ENCODE data around the gene HNRNPC. TPM values are rescaled to one million over a fixed set of nuclear protein-coding genes. Genes with fewer than 3 reads are reported as not detected.

HNRNPC gene
- total and polyA plus RNA-seq, 2 of the 8 experiments (the other 6 are each of a cell fraction or from before 2014, with no cell fraction given) = 781 to 1,207 TPM

DNA sequence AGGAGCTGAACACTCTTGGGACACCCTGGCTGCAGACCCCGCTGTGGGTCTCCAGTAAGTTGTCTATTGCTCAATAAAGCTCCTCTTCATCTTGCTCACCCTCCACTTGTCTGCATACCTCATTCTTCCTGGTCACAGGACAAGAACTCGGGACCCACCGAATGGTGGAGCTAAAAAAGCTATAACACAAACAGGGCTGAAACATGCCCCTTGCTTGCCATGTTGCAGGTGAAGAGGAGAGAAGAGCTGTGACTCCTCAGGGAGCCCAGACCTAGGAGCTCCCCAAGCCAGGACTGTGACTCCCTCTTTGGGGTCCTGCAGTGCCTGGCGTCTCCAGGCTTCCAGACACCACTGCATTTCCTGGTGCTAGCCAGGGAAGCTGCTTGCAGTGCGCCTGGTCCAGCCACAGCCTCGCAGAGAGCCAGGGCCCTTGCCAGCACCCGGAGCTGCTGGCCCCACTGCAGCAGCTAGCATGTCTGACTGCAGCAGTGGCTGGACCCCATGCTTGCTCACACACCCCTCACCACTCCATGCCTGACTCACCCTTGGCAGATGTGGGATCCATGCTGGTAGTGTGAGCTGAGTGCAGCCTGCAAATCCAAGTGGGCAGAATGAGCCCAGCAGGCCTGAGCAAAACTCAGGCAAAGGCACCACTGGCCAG lies 76.2 kb downstream of the HNRNPC start:
- H3K56ac ChIP-seq (replicated peaks; ENCODE audit: insufficient read length, low read depth, low read length) = no peak overlapping the region
- H4K91ac ChIP-seq (replicated peaks; ENCODE audit: insufficient read length, low read length) = no peak overlapping the region
- H3K36me3 ChIP-seq (ENCODE audit: control insufficient read depth in 2 of 4, insufficient read depth in 4 of 4, low read length in 3 of 4) = no peaks in the 10 kb centered on the region
- H3K4me1 ChIP-seq (replicated peaks in 1 of 4; ENCODE audit: control insufficient read depth in 3 of 4, insufficient read depth in 4 of 4, low read length in 3 of 4) = peaks cover 4 to 8% (median 6%) of the 10 kb centered on the region in 4 experiments; a peak in 6 of 7 replicates
- H3K9me3 ChIP-seq (ENCODE audit: insufficient read depth in 2 of 2, low read depth in 1 of 2, low read length in 1 of 2) = peaks cover 0 to 4% of the 10 kb centered on the region in 2 experiments; a peak in 1 of 4 replicates
- H3K4ac ChIP-seq (replicated peaks; ENCODE audit: insufficient read length, low read depth, low read length) = no peak overlapping the region
- no peak overlapping the region for H2BK120ac ChIP-seq (replicated peaks; ENCODE audit: low read depth, low read length)
- no peak overlapping the region for H3K23ac ChIP-seq (ENCODE audit: insufficient read length)
- no peak for DNase-seq (ENCODE audit: low read depth in 1 of 2, low spot score in 2 of 2)
- no peaks in the 10 kb centered on the region for H3K23me2 ChIP-seq (ENCODE audit: low read depth, low read length)
- H3K27ac ChIP-seq (ENCODE audit: low read depth, low read length) = no peak overlapping the region
- CTCF ChIA-PET (ENCODE audit: partially characterized antibody) = interaction anchor here (0.6 to 2.1 kb wide), 5 partner anchors 9 to 178 kb away, joined by 3 to 7 read pairs (median 3); no protein-coding TSS in a partner anchor
- H3K4me3 ChIP-seq (ENCODE audit: extremely low read depth in 1 of 4, insufficient read depth in 2 of 4, low read depth in 3 of 4, low read length in 4 of 4) = no peak overlapping the region
- no peak overlapping the region for H3K4me2 ChIP-seq (ENCODE audit: insufficient read depth in 1 of 2, low read depth in 2 of 2, low read length in 2 of 2)
- FAIRE-seq = no peak
- no peaks in the 10 kb centered on the region; a peak in 1 of 7 replicates for H3K27me3 ChIP-seq (replicated peaks in 1 of 4; ENCODE audit: control insufficient read depth in 3 of 4, extremely low read depth in 1 of 4, insufficient read depth in 3 of 4, low read length in 3 of 4)
- 85% methylated on average over 7 of the region's 7 CpGs; no CpG with 5 or more reads in 1 of the 2 experiments for WGBS, 2 experiments (ENCODE audit: extremely low coverage in 1 of 2, insufficient coverage in 1 of 2, insufficient read length in 1 of 2, insufficient replicate concordance in 2 of 2, low coverage in 1 of 2, low lambda C conversion rate in 2 of 2, missing lambda C conversion rate in 1 of 2)
- 0 out of 2 replicates have a peak overlapping the region, but pooled peaks have one; percentile 54 for H2AFZ ChIP-seq (ENCODE audit: low read length)
- H4K8ac ChIP-seq (ENCODE audit: extremely low read depth, insufficient read depth, low read length) = peak overlapping the region; percentile 85; the same call in 1 of the 2 replicates
- no peak overlapping the region for H2BK20ac ChIP-seq (ENCODE audit: low read length)
- no peak overlapping the region for H3K9ac ChIP-seq (replicated peaks in 1 of 4; ENCODE audit: extremely low read depth in 1 of 4, low read depth in 3 of 4, low read length in 3 of 4)
- POLR2A ChIA-PET (ENCODE audit: partially characterized antibody) = interaction anchor here (0.6 to 5.4 kb wide), 6 partner anchors 11 to 153 kb away, joined by 3 to 101 read pairs (median 4); no protein-coding TSS in a partner anchor
- no peak overlapping the region for H2AK5ac ChIP-seq (ENCODE audit: low read depth, low read length)
- H3K79me2 ChIP-seq (ENCODE audit: control insufficient read depth in 1 of 2, insufficient read depth in 2 of 2, low read length in 2 of 2) = no peaks in the 10 kb centered on the region
- no peaks in the 10 kb centered on the region for H3K79me1 ChIP-seq (ENCODE audit: low read depth, low read length)
- no peak overlapping the region for H3K18ac ChIP-seq (ENCODE audit: extremely low read depth, low read length)
- no peak overlapping the region for H3K14ac ChIP-seq (ENCODE audit: insufficient read length)
- H4K5ac ChIP-seq (ENCODE audit: insufficient read length, low read depth, low read length) = no peak overlapping the region
- no peak overlapping the region for H2BK15ac ChIP-seq (ENCODE audit: low read length)
- H2BK5ac ChIP-seq (ENCODE audit: low read depth, low read length) = no peak overlapping the region
- H2BK12ac ChIP-seq (ENCODE audit: low read depth, low read length) = no peak overlapping the region
- no peaks in the 10 kb centered on the region for H4K20me1 ChIP-seq (replicated peaks in 1 of 2; ENCODE audit: control insufficient read depth in 1 of 2, insufficient read depth in 2 of 2, low read length in 2 of 2)
- TF ChIP-seq CHD1 (IDR thresholded peaks at IDR 0.05; ENCODE audit: low read depth, low read length) (no peak), NANOG (IDR thresholded peaks at IDR 0.05; ENCODE audit: insufficient read depth, low read depth, low read length, poor library complexity, severe bottlenecking) (no peak), SP2 (IDR thresholded peaks at IDR 0.05; ENCODE audit: low read length) (no peak), BACH1 (IDR thresholded peaks at IDR 0.05; ENCODE audit: low read length) (no peak), KDM5A (IDR thresholded peaks at IDR 0.05; ENCODE audit: low read length) (no peak), PHF8 (conservative IDR thresholded peaks at IDR 0.05; ENCODE audit: low read depth, low read length) (no peak), JUND (IDR thresholded peaks at IDR 0.05; ENCODE audit: low read length) (no peak), POU5F1 (IDR thresholded peaks at IDR 0.05; ENCODE audit: low read depth, low read length) (no peak), EGR1 (IDR thresholded peaks at IDR 0.05; ENCODE audit: borderline replicate concordance, low read depth, low read length) (no peak), TAF1 (IDR thresholded peaks at IDR 0.05; ENCODE audit: low read depth, low read length) (no peak), NRF1 (IDR thresholded peaks at IDR 0.05; ENCODE audit: low read depth, low read length) (no peak), TAF7 (optimal IDR thresholded peaks at IDR 0.05; ENCODE audit: borderline replicate concordance, low read depth, low read length) (no peak)
- TF ChIP-seq, protein P1, sequence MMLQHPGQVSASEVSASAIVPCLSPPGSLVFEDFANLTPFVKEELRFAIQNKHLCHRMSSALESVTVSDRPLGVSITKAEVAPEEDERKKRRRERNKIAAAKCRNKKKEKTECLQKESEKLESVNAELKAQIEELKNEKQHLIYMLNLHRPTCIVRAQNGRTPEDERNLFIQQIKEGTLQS (IDR thresholded peaks at IDR 0.05; ENCODE audit: insufficient read depth, low read depth, low read length) = no peak

All from H1 (cell line).